ENCODE measurements around the gene FANK1. TPM values are rescaled to one million over a fixed set of nuclear protein-coding genes. Genes with fewer than 3 reads are reported as not detected.

The FANK1 gene
- total and polyA plus RNA-seq, 10 donors = 0.35 to 1.0 (median 0.90) TPM; not detected in 2

DNA sequence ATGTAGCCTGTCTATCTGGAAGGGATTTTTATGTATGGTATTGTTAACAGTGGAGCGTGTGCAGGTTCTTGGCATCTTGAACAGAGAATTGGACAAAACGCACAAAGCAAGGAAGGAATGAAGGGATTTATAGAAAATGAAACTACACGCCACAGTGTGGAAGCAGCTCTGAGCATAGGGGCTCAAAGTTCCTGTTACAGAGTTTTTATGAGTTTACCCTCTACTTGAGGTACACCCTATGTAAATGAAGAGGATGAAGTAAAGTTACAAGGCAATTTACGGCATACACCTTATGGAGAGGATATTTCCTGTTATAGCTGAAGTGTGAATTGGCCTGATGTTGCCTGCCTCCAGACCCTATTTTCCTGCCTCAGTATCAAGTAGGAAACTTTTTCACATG, 33.3 kb downstream of the FANK1 start:
- intact Hi-C loops (cut with DNase I; ENCODE audit: low total_unique reads) = no loop called here
- no peaks in the 10 kb centered on the region for H3K36me3 ChIP-seq
- no peak overlapping the region for H3K4me3 ChIP-seq
- H3K4me1 ChIP-seq = no peaks in the 10 kb centered on the region
- H3K9me3 ChIP-seq = no peaks in the 10 kb centered on the region
- no peak for DNase-seq
- 84 to 92% (median 84%) methylated on average over 4 of the region's 4 CpGs for WGBS, 5 donors
- no peak overlapping the region for H3K27ac ChIP-seq
- H3K27me3 ChIP-seq (replicated peaks in 1 of 7) = peaks cover 0 to 8% (median 0%) of the 10 kb centered on the region in 7 donors
- no peak for TF ChIP-seq POLR2A (IDR thresholded peaks at IDR 0.05)
- no peak for TF ChIP-seq CTCF (IDR thresholded peaks at IDR 0.05 in 8 of 11, conservative IDR thresholded peaks at IDR 0.05 in 3 of 11)
- TF ChIP-seq POLR2AphosphoS5 (IDR thresholded peaks at IDR 0.05) = no peak

- Histone ChIP-seq H3K4me1 (no peaks in the 10 kb centered on the region), H3K9me3 (no peaks in the 10 kb centered on the region), H3K4me3 (no peak overlapping the region), H3K36me3 (no peaks in the 10 kb centered on the region), H3K27ac (no peak overlapping the region), H3K27me3 (replicated peaks in 1 of 7) (peaks cover 0 to 22% (median 0%) of the 10 kb centered on the region in 7 donors)
- no peak for DNase-seq
- 67 to 77% (median 71%) methylated on average over 4 of the region's 4 CpGs for WGBS, 5 donors
- TF ChIP-seq POLR2AphosphoS5 (IDR thresholded peaks at IDR 0.05) = no peak
- no peak for TF ChIP-seq POLR2A (IDR thresholded peaks at IDR 0.05)
- TF ChIP-seq CTCF (IDR thresholded peaks at IDR 0.05 in 8 of 11, conservative IDR thresholded peaks at IDR 0.05 in 3 of 11) = no peak
- intact Hi-C loops (cut with DNase I; ENCODE audit: low total_unique reads) = no loop called here
Measured at GRCh38 chr10:125933693-125934092, 37.3 kb downstream of the FANK1 start.

DNA sequence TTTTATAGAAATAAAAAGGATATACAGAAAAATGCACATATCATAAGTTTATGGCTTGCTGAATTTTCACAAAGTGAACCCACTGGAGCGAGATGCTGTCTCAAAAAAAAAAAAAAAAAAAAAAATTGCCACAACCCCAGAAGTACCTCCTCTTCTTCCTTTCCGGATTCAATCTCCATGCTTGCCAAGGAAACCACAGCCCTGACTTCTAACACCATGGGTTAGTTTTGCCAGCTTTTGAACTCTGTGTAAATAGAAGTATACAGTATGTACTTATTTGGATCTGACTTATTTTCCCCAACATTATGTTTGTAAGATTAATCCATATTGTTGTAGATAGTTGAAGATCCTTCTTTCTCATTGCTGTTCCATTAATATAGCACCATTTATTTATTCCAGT, 40.0 kb downstream of the FANK1 start:
- intact Hi-C loops (cut with DNase I; ENCODE audit: low total_unique reads) = no loop called here
- DNase-seq = no peak
- no peak overlapping the region for H3K27ac ChIP-seq
- H3K9me3 ChIP-seq = no peaks in the 10 kb centered on the region
- WGBS, 5 donors = 20 to 38% (median 26%) methylated on average over 2 of the region's 2 CpGs
- no peak overlapping the region for H3K4me3 ChIP-seq
- H3K4me1 ChIP-seq = no peaks in the 10 kb centered on the region
- H3K36me3 ChIP-seq = no peaks in the 10 kb centered on the region
- H3K27me3 ChIP-seq (replicated peaks in 1 of 7) = peaks cover 0 to 22% (median 0%) of the 10 kb centered on the region in 7 donors
- no peak for TF ChIP-seq POLR2AphosphoS5 (IDR thresholded peaks at IDR 0.05)
- TF ChIP-seq POLR2A (IDR thresholded peaks at IDR 0.05) = no peak
- TF ChIP-seq CTCF (IDR thresholded peaks at IDR 0.05 in 8 of 11, conservative IDR thresholded peaks at IDR 0.05 in 3 of 11) = no peak

DNA sequence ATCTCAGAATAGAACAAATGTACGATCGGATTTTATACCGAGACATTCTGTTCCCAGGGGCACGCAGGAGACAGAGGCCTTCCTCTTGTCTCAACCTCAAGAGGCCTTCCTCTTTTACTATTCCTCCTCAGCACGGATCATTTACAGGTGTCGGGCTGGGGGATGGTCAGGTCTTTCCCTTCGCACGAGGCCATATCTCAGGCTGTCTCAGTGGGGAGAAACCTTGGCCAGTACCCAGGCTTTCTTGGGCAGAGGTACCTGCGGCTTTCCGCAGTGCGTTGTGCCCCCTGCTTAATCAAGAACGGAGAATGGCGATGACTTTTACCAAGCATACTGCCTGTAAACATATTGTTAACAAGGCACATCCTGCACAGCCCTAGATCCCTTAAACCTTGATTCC, 44.2 kb downstream of the FANK1 start:
- no peaks in the 10 kb centered on the region for H3K36me3 ChIP-seq
- H3K27me3 ChIP-seq (replicated peaks in 1 of 7) = peaks cover 0 to 8% (median 0%) of the 10 kb centered on the region in 7 donors
- no peak overlapping the region for H3K27ac ChIP-seq
- no peak overlapping the region for H3K4me3 ChIP-seq
- H3K9me3 ChIP-seq = peaks cover 0 to 23% (median 11%) of the 10 kb centered on the region in 8 donors
- intact Hi-C loops (cut with DNase I; ENCODE audit: low total_unique reads) = no loop called here
- no peaks in the 10 kb centered on the region for H3K4me1 ChIP-seq
- 77 to 84% (median 81%) methylated on average over 13 of the region's 13 CpGs for WGBS, 5 donors
- TF ChIP-seq POLR2A (IDR thresholded peaks at IDR 0.05) (no peak), CTCF (IDR thresholded peaks at IDR 0.05 in 8 of 11, conservative IDR thresholded peaks at IDR 0.05 in 3 of 11) (no peak), POLR2AphosphoS5 (IDR thresholded peaks at IDR 0.05) (no peak)
- DNase-seq = no peak

All from spleen (tissue), 11 donors.